Breast epithelium (tissue), 3 donors: ENCODE results near the gene PACSIN3.

Experiments used
- POLR2A ChIP-seq: fragments of 450-650 bp; IDR thresholded peaks from one replicate; pipeline ENCODE4 v1.6.1; 2016; ENCODE audit warnings: antibody characterized with exemption, mild to moderate bottlenecking, moderate library complexity
- TF ChIP-seq, protein P1 (sequence below), 3 donors: fragments of 450-650 bp; IDR thresholded peaks; one replicate each; pipeline ENCODE4 v1.5.1; 2016 to 2017; ENCODE audit warnings: antibody characterized with exemption in 3 of 3, mild to moderate bottlenecking in 3 of 3, moderate library complexity in 3 of 3

DNA sequence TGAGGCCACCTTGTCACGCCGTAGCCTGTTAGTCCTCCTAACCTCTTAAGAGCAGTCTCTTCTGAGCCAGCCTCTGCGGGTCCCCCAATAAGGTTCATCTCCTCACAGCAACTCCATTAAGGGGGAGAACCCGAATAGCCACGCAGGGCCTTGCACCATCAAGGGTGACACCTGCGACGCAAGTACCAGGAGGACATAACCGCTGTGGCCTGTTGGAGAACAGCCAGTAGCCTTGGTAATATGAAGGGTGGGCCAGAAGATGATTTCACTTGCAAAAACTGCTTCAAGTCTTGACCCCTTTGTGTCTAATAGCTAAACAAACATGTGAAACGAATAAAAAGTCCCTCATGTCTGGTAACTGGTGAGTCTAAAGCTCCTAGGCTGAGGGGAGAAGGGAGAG, 24.3 kb downstream of the PACSIN3 start:
- TF ChIP-seq, protein P1, sequence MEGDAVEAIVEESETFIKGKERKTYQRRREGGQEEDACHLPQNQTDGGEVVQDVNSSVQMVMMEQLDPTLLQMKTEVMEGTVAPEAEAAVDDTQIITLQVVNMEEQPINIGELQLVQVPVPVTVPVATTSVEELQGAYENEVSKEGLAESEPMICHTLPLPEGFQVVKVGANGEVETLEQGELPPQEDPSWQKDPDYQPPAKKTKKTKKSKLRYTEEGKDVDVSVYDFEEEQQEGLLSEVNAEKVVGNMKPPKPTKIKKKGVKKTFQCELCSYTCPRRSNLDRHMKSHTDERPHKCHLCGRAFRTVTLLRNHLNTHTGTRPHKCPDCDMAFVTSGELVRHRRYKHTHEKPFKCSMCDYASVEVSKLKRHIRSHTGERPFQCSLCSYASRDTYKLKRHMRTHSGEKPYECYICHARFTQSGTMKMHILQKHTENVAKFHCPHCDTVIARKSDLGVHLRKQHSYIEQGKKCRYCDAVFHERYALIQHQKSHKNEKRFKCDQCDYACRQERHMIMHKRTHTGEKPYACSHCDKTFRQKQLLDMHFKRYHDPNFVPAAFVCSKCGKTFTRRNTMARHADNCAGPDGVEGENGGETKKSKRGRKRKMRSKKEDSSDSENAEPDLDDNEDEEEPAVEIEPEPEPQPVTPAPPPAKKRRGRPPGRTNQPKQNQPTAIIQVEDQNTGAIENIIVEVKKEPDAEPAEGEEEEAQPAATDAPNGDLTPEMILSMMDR (IDR thresholded peaks at IDR 0.05): no peak
- TF ChIP-seq POLR2A: no peak
